GM12878 (cell line): ENCODE results near the gene USP10. TPM values are rescaled to one million over a fixed set of nuclear protein-coding genes. Genes with fewer than 3 reads are reported as not detected.

Experiments
- ATAC-seq: fragments of 200-7000 bp; cut with Tn5 transposase; 3 replicates; pipeline ENCODE4 v1.9.1; 2020; ENCODE audit warnings: mild to moderate bottlenecking, moderate library complexity
- BruUV-seq: library from RNA; stranded (reverse); fragments of 400-500 nt; replicated peaks from 2 replicates; lab custom pipeline; 2021; lab: Mats Ljungman, UMichigan
- CTCF ChIA-PET: fragments of 300-600 bp; sonication (Branson Sonifier 250); formaldehyde crosslinking; extraction: SDS; loops from one replicate; lab custom pipeline; 2021; ENCODE audit warnings: inconsistent platforms; lab: Yijun Ruan, JAX
- POLR2A ChIA-PET: fragments of 350-600 bp; formaldehyde crosslinking; extraction: SDS; loops from one replicate; lab custom pipeline; 2021; ENCODE audit warnings: inconsistent platforms; lab: Charles Lee
- RAD21 ChIA-PET: fragments of 300-600 bp; sonication (Branson Sonifier 250); formaldehyde crosslinking; loops from one replicate; lab custom pipeline; 2023; ENCODE audit warnings: antibody characterized with exemption; ENCODE audit not compliant: unreplicated experiment; lab: Charles Lee
- SMC1A ChIA-PET: fragments of 300-600 bp; sonication (Branson Sonifier 250); formaldehyde crosslinking; loops from one replicate; lab custom pipeline; 2023; ENCODE audit not compliant: unreplicated experiment, uncharacterized antibody; lab: Charles Lee
- DNase-seq: peaks from one replicate; pipeline ENCODE4 v3.0.0-alpha.2; 2011; ENCODE audit warnings: low read depth, low spot score
- FAIRE-seq: peaks from 3 replicates; lab custom pipeline; 2011; peaks lifted over from hg19 to GRCh38; lab: Jason Lieb, UNC
- H2AFZ ChIP-seq: 2 replicates; pipeline ENCODE4 v1.6.0; 2011; ENCODE audit warnings: low read depth, low read length, control low read depth; ENCODE audit not compliant: control insufficient read depth
- H3K27ac ChIP-seq: 2 replicates; pipeline ENCODE4 v1.5.1; 2011; ENCODE audit warnings: control low read depth; ENCODE audit not compliant: control insufficient read depth, insufficient read depth
- H3K27me3 ChIP-seq, 2 experiments: replicated peaks in 1 of 2; 2 replicates each; pipeline versions ENCODE4 v1.6.0 to v1.6.1; 2011; ENCODE audit warnings: low read length in 1 of 2; ENCODE audit not compliant: control insufficient read depth in 2 of 2, insufficient read depth in 2 of 2
- H3K36me3 ChIP-seq, 2 experiments: 2 replicates each; pipeline ENCODE4 v1.5.1; 2011; ENCODE audit warnings: low read length in 1 of 2; ENCODE audit not compliant: control insufficient read depth in 2 of 2, insufficient read depth in 2 of 2
- H3K4me1 ChIP-seq: 2 replicates; pipeline ENCODE4 v1.6.1; 2011; ENCODE audit warnings: mild to moderate bottlenecking, low read length, moderate library complexity, mixed read lengths; ENCODE audit not compliant: control insufficient read depth, insufficient read depth
- H3K4me2 ChIP-seq: 2 replicates; pipeline ENCODE4 v1.6.0; 2011; ENCODE audit warnings: control low read depth; ENCODE audit not compliant: control insufficient read depth, insufficient read depth
- H3K4me3 ChIP-seq: fragments of 200-600 bp; sonication (generic); 2 replicates; pipeline ENCODE4 v1.5.1; 2016
- H3K79me2 ChIP-seq: 2 replicates; pipeline ENCODE4 v1.6.0; 2011; ENCODE audit warnings: low read length; ENCODE audit not compliant: control insufficient read depth, insufficient read depth
- H3K9ac ChIP-seq: 2 replicates; pipeline ENCODE4 v1.8.0; 2011; ENCODE audit warnings: low read length, control low read depth, mixed read lengths; ENCODE audit not compliant: control insufficient read depth, insufficient read depth
- H3K9me3 ChIP-seq: replicated peaks from 3 replicates; pipeline ENCODE4 v1.5.1; 2011; ENCODE audit warnings: mild to moderate bottlenecking, low read length; ENCODE audit not compliant: control insufficient read depth, insufficient read depth
- H4K20me1 ChIP-seq: 2 replicates; pipeline ENCODE4 v1.6.0; 2011; ENCODE audit not compliant: control insufficient read depth, insufficient read depth
- ASH2L ChIP-seq: fragments of 300-600, 200-600 bp; sonication (generic); IDR thresholded peaks from 2 replicates; pipeline ENCODE4 v1.6.1; 2017; ENCODE audit warnings: low read depth, mild to moderate bottlenecking, borderline replicate concordance
- CBFB ChIP-seq: IDR thresholded peaks from 2 replicates; pipeline ENCODE4 v1.6.1; 2016; ENCODE audit warnings: antibody characterized with exemption, low read depth
- CHD4 ChIP-seq: fragments of 200-600 bp; sonication (generic); IDR thresholded peaks from 2 replicates; pipeline ENCODE4 v1.6.1; 2016; ENCODE audit warnings: mild to moderate bottlenecking
- CREB1 ChIP-seq: IDR thresholded peaks from 2 replicates; pipeline ENCODE4 v1.6.1; 2012; ENCODE audit warnings: low read depth, mild to moderate bottlenecking, inconsistent platforms
- DPF2 ChIP-seq: fragments of 450-650 bp; IDR thresholded peaks from 2 replicates; pipeline ENCODE4 v1.6.1; 2017; ENCODE audit warnings: mild to moderate bottlenecking
- FOS ChIP-seq: IDR thresholded peaks from 3 replicates; pipeline ENCODE4 v1.6.1; 2011; ENCODE audit warnings: borderline replicate concordance; ENCODE audit not compliant: insufficient read length; ENCODE audit errors: extremely low read depth
- IRF4 ChIP-seq: IDR thresholded peaks from 2 replicates; pipeline ENCODE4 v1.6.1; 2011; ENCODE audit warnings: low read depth, low read length
- MYC ChIP-seq: IDR thresholded peaks from 2 replicates; pipeline ENCODE4 v1.6.1; 2011; ENCODE audit warnings: mild to moderate bottlenecking, low read length, moderate library complexity, inconsistent platforms; ENCODE audit not compliant: insufficient read depth, insufficient replicate concordance, insufficient read length, severe bottlenecking
- POU2F2 ChIP-seq: IDR thresholded peaks from 3 replicates; pipeline ENCODE4 v1.6.1; 2011; ENCODE audit warnings: low read depth, mild to moderate bottlenecking, low read length, borderline replicate concordance
- RUNX3 ChIP-seq: IDR thresholded peaks from 2 replicates; pipeline ENCODE4 v1.6.1; 2012; ENCODE audit warnings: low read length, inconsistent platforms
- SRF ChIP-seq, 2 experiments: IDR thresholded peaks; 2 replicates each; pipeline ENCODE4 v1.6.1; 2011; ENCODE audit warnings: low read depth in 2 of 2, low read length in 2 of 2, mild to moderate bottlenecking in 1 of 2, moderate library complexity in 1 of 2
- USF2 ChIP-seq: IDR thresholded peaks from 2 replicates; pipeline ENCODE4 v1.6.1; 2011; ENCODE audit warnings: low read depth, low read length, improper control_type of control experiment, borderline replicate concordance
- WGBS: methylation state at CpG from one replicate; pipeline ENCODE4 v1.1.6; 2016; ENCODE audit warnings: low lambda C conversion rate; ENCODE audit not compliant: insufficient replicate concordance, insufficient coverage; ENCODE audit errors: missing lambda C conversion rate; 5-methylcytosine and 5-hydroxymethylcytosine counted together
- in situ Hi-C: fragments of 300-500 bp; cut with MboI; formaldehyde crosslinking; loops from 9 replicates; pipeline ENCODE4 v1.14.3; 2018; ENCODE audit warnings: mixed read lengths
- intact Hi-C: fragments of 100-400 bp; cut with micrococcal nuclease; formaldehyde crosslinking; loops from one replicate; pipeline ENCODE4 v1.14.2; 2022; ENCODE audit not compliant: unreplicated experiment
- polyA plus RNA-seq, 11 experiments: library from polyadenylated mRNA; depleted of rRNA in 4 of 11; unstranded in 6 of 11; stranded (reverse) in 5 of 11; fragments of >200 nt; fragmentation: Nextera tagmentation in 4 of 11; fragmentation: Illumina TruSeq in 1 of 11; extraction: Ambion mirVana in 4 of 11; extraction: Trizol in 1 of 11; gene quantifications; 1 replicate in 1 of 11; 2 replicates in 10 of 11; pipeline versions ENCODE4 v1.2.1 to v1.2.3, GENCODE V29; 2011 to 2016; ENCODE audit warnings: inconsistent platforms in 2 of 11, missing spikeins in 2 of 11, low read depth in 1 of 11
- total RNA-seq, 4 experiments: library from RNA; depleted of rRNA in 3 of 4; stranded (reverse); fragments of >200 nt in 3 of 4; fragmentation: Illumina TruSeq in 1 of 4; extraction: Trizol in 1 of 4; gene quantifications; 2 replicates each; pipeline versions ENCODE4 v1.2.1 to v1.2.3, GENCODE V29; 2013 to 2021
- TF ChIP-seq, protein P1 (sequence below): IDR thresholded peaks from 2 replicates; pipeline ENCODE4 v1.6.1; 2012; ENCODE audit warnings: low read depth, low read length, improper control_type of control experiment
- TF ChIP-seq, protein P2 (sequence below): IDR thresholded peaks from 2 replicates; pipeline ENCODE4 v1.6.1; 2012; ENCODE audit warnings: improper control_type of control experiment, low read depth, low read length; ENCODE audit not compliant: insufficient replicate concordance

USP10 gene
- total and polyA plus RNA-seq, 10 of the 15 experiments (the other 5 are each of a cell fraction or from before 2014, with no cell fraction given): 46.1 to 160 (median 105) TPM

DNA sequence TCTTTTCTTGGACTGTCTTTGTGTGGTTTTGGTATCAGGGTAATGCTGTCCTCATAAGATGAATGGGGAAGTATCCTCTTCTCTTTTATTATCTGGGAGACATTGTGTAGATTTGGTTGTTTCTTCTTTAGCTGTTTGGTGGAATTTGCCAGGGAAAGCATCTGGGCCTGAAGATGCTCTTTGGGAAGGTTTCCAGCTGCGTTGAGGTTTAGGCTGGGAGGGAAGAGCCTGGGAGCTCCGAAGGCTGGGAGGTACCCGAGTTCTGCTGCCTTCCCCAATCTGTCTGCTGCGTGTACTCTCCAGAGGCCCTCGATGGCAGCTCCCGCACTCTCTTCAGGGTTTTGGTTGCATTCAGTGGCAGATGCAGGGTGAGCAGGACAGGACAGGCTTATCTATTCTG, 94.4 kb downstream of the USP10 start:
- Histone ChIP-seq H3K9me3 (no peaks in the 10 kb centered on the region), H2AFZ (no peak overlapping the region), H3K27me3 (no peaks in the 10 kb centered on the region), H3K4me1 (no peaks in the 10 kb centered on the region), H3K27ac (no peak overlapping the region), H3K36me3 (no peaks in the 10 kb centered on the region), H4K20me1 (no peaks in the 10 kb centered on the region), H3K9ac (no peak overlapping the region), H3K79me2 (no peaks in the 10 kb centered on the region), H3K4me2 (no peak overlapping the region), H3K4me3 (no peak overlapping the region)
- WGBS: 75% methylated on average over 6 of the region's 6 CpGs
- RAD21 ChIA-PET: no interaction called here
- FAIRE-seq (no peak), DNase-seq (no peak), ATAC-seq (no peak)
- in situ Hi-C loops: no loop called here
- POLR2A ChIA-PET: no interaction called here
- no TSS peak for BruUV-seq
- SMC1A ChIA-PET: no interaction called here
- intact Hi-C loops: no loop called here
- CTCF ChIA-PET: interaction anchor here (0.8 kb wide), 1 partner anchor 177 kb away, joined by 3 read pairs; no protein-coding TSS in a partner anchor
- TF ChIP-seq CREB1 (no peak), SRF (IDR thresholded peaks at IDR 0.05; ENCODE audit: low read depth in 2 of 2, low read length in 2 of 2) (no peak), CHD4 (no peak), ASH2L (no peak), RUNX3 (no peak), DPF2 (no peak), USF2 (no peak), FOS (no peak), IRF4 (no peak), MYC (no peak), CBFB (no peak), POU2F2 (no peak)
- TF ChIP-seq, protein P1, sequence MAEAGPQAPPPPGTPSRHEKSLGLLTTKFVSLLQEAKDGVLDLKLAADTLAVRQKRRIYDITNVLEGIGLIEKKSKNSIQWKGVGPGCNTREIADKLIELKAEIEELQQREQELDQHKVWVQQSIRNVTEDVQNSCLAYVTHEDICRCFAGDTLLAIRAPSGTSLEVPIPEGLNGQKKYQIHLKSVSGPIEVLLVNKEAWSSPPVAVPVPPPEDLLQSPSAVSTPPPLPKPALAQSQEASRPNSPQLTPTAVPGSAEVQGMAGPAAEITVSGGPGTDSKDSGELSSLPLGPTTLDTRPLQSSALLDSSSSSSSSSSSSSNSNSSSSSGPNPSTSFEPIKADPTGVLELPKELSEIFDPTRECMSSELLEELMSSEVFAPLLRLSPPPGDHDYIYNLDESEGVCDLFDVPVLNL: no peak
- TF ChIP-seq, protein P2, sequence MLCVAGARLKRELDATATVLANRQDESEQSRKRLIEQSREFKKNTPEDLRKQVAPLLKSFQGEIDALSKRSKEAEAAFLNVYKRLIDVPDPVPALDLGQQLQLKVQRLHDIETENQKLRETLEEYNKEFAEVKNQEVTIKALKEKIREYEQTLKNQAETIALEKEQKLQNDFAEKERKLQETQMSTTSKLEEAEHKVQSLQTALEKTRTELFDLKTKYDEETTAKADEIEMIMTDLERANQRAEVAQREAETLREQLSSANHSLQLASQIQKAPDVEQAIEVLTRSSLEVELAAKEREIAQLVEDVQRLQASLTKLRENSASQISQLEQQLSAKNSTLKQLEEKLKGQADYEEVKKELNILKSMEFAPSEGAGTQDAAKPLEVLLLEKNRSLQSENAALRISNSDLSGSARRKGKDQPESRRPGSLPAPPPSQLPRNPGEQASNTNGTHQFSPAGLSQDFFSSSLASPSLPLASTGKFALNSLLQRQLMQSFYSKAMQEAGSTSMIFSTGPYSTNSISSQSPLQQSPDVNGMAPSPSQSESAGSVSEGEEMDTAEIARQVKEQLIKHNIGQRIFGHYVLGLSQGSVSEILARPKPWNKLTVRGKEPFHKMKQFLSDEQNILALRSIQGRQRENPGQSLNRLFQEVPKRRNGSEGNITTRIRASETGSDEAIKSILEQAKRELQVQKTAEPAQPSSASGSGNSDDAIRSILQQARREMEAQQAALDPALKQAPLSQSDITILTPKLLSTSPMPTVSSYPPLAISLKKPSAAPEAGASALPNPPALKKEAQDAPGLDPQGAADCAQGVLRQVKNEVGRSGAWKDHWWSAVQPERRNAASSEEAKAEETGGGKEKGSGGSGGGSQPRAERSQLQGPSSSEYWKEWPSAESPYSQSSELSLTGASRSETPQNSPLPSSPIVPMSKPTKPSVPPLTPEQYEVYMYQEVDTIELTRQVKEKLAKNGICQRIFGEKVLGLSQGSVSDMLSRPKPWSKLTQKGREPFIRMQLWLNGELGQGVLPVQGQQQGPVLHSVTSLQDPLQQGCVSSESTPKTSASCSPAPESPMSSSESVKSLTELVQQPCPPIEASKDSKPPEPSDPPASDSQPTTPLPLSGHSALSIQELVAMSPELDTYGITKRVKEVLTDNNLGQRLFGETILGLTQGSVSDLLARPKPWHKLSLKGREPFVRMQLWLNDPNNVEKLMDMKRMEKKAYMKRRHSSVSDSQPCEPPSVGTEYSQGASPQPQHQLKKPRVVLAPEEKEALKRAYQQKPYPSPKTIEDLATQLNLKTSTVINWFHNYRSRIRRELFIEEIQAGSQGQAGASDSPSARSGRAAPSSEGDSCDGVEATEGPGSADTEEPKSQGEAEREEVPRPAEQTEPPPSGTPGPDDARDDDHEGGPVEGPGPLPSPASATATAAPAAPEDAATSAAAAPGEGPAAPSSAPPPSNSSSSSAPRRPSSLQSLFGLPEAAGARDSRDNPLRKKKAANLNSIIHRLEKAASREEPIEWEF: no peak
